Superior temporal gyrus (tissue), 1 donor: ENCODE measurements around the gene AGO3.
A peak's percentile ranks its signal among the peaks of the same experiment; 100 is the strongest.

Experiments
- DNase-seq: peaks from one replicate; pipeline ENCODE4 v3.0.0-alpha.2; 2016; ENCODE audit errors: extremely low spot score

AGO3 gene

GRCh38 chr1:36083219-36083618, 152.3 kb downstream of the AGO3 start:
- DNase-seq, result no peak

- no peak for DNase-seq
These were observed 153.0 kb downstream of the AGO3 start, which contains the start of gene TEKT2 for GRCh38 chr1:36083635-36084496. TSS of gene TEKT2 (plus strand) at chr1:36084094. CDS start at chr1:36084922, 828 bp downstream.

GRCh38 chr1:36084497-36085115, 153.7 kb downstream of the AGO3 start:
- no peak for DNase-seq

GRCh38 chr1:36085126-36085525, 154.2 kb downstream of the AGO3 start:
- DNase-seq, result no peak

- DNase-seq, result no peak
These were observed 155.0 kb downstream of the AGO3 start for GRCh38 chr1:36085686-36086526.

- DNase-seq, result no peak
These were observed 155.8 kb downstream of the AGO3 start for GRCh38 chr1:36086529-36087232.

GRCh38 chr1:36087233-36088123, 156.6 kb downstream of the AGO3 start:
- DNase-seq, result no peak

GRCh38 chr1:36088265-36088576, 157.3 kb downstream of the AGO3 start:
- no peak for DNase-seq

GRCh38 chr1:36088577-36089392, 157.9 kb downstream of the AGO3 start, which contains the start of gene ADPRS:
TSS of gene ADPRS (plus strand) at chr1:36088892. CDS start at chr1:36088905, 13 bp downstream.
- DNase-seq, result peak; percentile 89

- no peak for DNase-seq
These were observed 158.7 kb downstream of the AGO3 start for GRCh38 chr1:36089393-36090121.

GRCh38 chr1:36091141-36091540, 160.2 kb downstream of the AGO3 start:
- no peak for DNase-seq

GRCh38 chr1:36091698-36092097, 160.8 kb downstream of the AGO3 start:
- no peak for DNase-seq

- DNase-seq, result no peak
These were observed 161.4 kb downstream of the AGO3 start for GRCh38 chr1:36092166-36092797.

- no peak for DNase-seq
These were observed 161.9 kb downstream of the AGO3 start for GRCh38 chr1:36092798-36093185.

GRCh38 chr1:36093226-36093625, 162.3 kb downstream of the AGO3 start:
- DNase-seq, result no peak

- DNase-seq, result peak; percentile 90
These were observed 163.0 kb downstream of the AGO3 start for GRCh38 chr1:36093929-36094328.

GRCh38 chr1:36094621-36095061, 163.7 kb downstream of the AGO3 start:
- DNase-seq, result no peak

- DNase-seq, result no peak
These were observed 165.0 kb downstream of the AGO3 start for GRCh38 chr1:36095760-36096405.
